Glomerular endothelial cell (primary cell): ENCODE measurements around the gene CEP104. TPM values are rescaled to one million over a fixed set of nuclear protein-coding genes. Genes with fewer than 3 reads are reported as not detected.

Experiments
- DNase-seq: peaks from one replicate; pipeline ENCODE4 v3.0.0-alpha.2; 2011; ENCODE audit warnings: low read depth, low spot score; ENCODE audit errors: extremely low read depth
- total RNA-seq: library from RNA; depleted of rRNA; stranded (reverse); fragments of >200 nt; gene quantifications from 2 replicates; pipeline ENCODE4 v1.2.3, GENCODE V29; 2015

Gene CEP104
- total RNA-seq, 1 donor from 2014 or later = 30.5 TPM

GRCh38 chr1:3894626-3895278, 37.7 kb upstream of the CEP104 start:
- no peak for DNase-seq

GRCh38 chr1:3893190-3893589, 36.2 kb upstream of the CEP104 start:
- DNase-seq = no peak

- no peak for DNase-seq
Observed at GRCh38 chr1:3892748-3893147, 35.7 kb upstream of the CEP104 start.

- DNase-seq = no peak
Observed at GRCh38 chr1:3891329-3891865, 34.4 kb upstream of the CEP104 start.

- no peak for DNase-seq
Observed at GRCh38 chr1:3890389-3891328, 33.6 kb upstream of the CEP104 start.

GRCh38 chr1:3889936-3890335, 32.9 kb upstream of the CEP104 start:
- DNase-seq = no peak

GRCh38 chr1:3888301-3888700, 31.3 kb upstream of the CEP104 start:
- DNase-seq = no peak

GRCh38 chr1:3886691-3887090, 29.7 kb upstream of the CEP104 start:
- DNase-seq = no peak

GRCh38 chr1:3886106-3886670, 29.2 kb upstream of the CEP104 start:
- no peak for DNase-seq

- DNase-seq = no peak
Observed at GRCh38 chr1:3885611-3886010, 28.6 kb upstream of the CEP104 start.

GRCh38 chr1:3884966-3885365, 28.0 kb upstream of the CEP104 start:
- no peak for DNase-seq

GRCh38 chr1:3883194-3883925, 26.3 kb upstream of the CEP104 start:
- DNase-seq = no peak

GRCh38 chr1:3881193-3881480, 24.1 kb upstream of the CEP104 start:
- no peak for DNase-seq

- no peak for DNase-seq
Observed at GRCh38 chr1:3880429-3881192, 23.6 kb upstream of the CEP104 start.

GRCh38 chr1:3879787-3880428, 22.9 kb upstream of the CEP104 start:
- no peak for DNase-seq

GRCh38 chr1:3879099-3879498, 22.1 kb upstream of the CEP104 start:
- DNase-seq = no peak

GRCh38 chr1:3876716-3877115, 19.7 kb upstream of the CEP104 start:
- no peak for DNase-seq

- no peak for DNase-seq
Observed at GRCh38 chr1:3874736-3875135, 17.7 kb upstream of the CEP104 start.

GRCh38 chr1:3872546-3872945, 15.5 kb upstream of the CEP104 start:
- no peak for DNase-seq

- no peak for DNase-seq
Observed at GRCh38 chr1:3871451-3871805, 14.4 kb upstream of the CEP104 start.
